Measurements from ENCODE around the gene LDLRAD4.

- TF ChIP-seq CEBPB (tag; IDR thresholded peaks at IDR 0.05), result no peak
- TF ChIP-seq ZBTB33 (CRISPR knock-in tag; IDR thresholded peaks at IDR 0.05), result no peak
- no peak for TF ChIP-seq STAT5B (CRISPR knock-in tag; IDR thresholded peaks at IDR 0.05)
- TF ChIP-seq ZNF146 (CRISPR knock-in tag; IDR thresholded peaks at IDR 0.05; ENCODE audit: unreplicated experiment), result no peak
- TF ChIP-seq CTCF (IDR thresholded peaks at IDR 0.05 in 2 of 3, conservative IDR thresholded peaks at IDR 0.05 in 1 of 3; ENCODE audit: insufficient read depth in 2 of 3, low read depth in 1 of 3, low read length in 3 of 3), result no peak
- TF ChIP-seq ZZZ3 (IDR thresholded peaks at IDR 0.05), result no peak
- no peak for TF ChIP-seq GABPA (tag; conservative IDR thresholded peaks at IDR 0.05; ENCODE audit: low read depth)
Observed at GRCh38 chr18:13227910-13228309, 9.3 kb downstream of the LDLRAD4 start.

Data from K562 (cell line).